Activated T-cell treated with anti-CD3 and anti-CD28 coated beads for 24 hours (primary cell): ENCODE measurements around the gene RAB44.
"Not testable (repeated sequence)": the region's sequence is repeated elsewhere in the genome, so short reads cannot be mapped to it uniquely, and the experiment has no call there.

Experiments used
- DNase-seq: peaks from one replicate; pipeline ENCODE4 v3.0.0-alpha.2; 2020; ENCODE audit warnings: low read depth

Gene RAB44

DNA sequence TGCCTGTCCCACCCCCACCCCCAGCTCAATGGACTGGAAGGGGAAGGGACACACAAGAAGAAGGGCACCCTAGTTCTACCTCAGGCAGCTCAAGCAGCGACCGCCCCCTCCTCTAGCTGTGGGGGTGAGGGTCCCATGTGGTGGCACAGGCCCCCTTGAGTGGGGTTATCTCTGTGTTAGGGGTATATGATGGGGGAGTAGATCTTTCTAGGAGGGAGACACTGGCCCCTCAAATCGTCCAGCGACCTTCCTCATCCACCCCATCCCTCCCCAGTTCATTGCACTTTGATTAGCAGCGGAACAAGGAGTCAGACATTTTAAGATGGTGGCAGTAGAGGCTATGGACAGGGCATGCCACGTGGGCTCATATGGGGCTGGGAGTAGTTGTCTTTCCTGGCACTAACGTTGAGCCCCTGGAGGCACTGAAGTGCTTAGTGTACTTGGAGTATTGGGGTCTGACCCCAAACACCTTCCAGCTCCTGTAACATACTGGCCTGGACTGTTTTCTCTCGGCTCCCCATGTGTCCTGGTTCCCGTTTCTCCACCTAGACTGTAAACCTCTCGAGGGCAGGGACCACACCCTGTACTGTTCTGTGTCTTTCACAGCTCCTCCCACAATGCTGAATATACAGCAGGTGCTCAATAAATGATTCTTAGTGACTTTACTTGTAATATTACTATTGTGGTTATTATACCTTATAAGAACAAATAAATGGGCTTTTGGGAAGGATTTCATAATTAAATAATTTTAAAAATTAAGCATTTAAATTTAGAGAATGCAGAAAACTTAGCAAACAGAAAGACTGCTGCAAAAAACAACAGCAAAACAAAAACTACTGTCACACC is 10.7 kb upstream of the RAB44 start:
- no peak for DNase-seq

DNA sequence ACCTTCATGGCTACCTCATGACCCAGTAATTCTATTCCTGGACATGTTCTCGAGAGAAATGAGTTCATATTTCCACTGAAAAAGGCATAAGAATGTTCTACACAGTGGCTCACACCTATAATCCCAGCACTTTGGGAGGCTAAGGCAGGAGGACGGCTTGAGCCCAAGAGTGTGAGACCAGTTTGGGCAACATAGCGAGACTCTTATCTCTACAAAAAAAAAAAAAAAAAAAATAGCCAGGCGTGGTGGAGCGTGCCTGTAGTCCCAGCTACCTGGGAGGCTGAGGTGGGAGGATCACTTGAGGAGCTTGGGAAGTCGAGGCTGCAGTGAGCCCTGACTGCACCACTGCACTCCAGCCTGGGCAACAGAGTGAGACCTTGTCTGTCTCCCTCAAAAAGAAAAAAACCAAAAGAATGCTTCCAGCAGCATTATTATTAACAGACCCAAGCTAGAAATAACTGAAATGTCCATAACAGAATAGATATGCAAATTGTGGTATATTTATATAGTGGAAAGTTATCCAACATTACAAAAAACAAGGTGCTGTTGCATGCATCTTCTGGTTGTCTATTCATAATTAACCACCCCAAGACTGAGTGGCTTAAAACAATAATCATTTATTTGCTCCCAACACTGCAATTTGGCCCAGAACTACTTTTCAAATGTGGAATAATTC is 9.4 kb upstream of the RAB44 start:
- no peak for DNase-seq

DNA sequence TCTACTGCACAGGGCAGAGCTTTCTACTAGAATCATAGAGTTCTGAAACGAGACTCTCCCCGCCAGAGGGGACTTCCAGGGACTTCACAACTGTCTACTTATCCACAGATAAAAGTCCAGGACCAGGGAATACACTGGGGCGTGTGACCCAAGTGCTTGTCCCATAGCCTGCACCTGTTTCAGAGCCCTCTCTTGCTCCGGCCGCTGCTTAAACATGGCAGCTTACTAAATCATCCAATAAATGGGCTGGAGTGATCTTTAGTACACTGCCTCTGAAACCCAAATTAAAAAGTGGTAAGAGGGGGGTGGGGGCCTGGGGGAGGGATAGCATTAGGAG is 8.9 kb upstream of the RAB44 start:
- DNase-seq: no peak

DNA sequence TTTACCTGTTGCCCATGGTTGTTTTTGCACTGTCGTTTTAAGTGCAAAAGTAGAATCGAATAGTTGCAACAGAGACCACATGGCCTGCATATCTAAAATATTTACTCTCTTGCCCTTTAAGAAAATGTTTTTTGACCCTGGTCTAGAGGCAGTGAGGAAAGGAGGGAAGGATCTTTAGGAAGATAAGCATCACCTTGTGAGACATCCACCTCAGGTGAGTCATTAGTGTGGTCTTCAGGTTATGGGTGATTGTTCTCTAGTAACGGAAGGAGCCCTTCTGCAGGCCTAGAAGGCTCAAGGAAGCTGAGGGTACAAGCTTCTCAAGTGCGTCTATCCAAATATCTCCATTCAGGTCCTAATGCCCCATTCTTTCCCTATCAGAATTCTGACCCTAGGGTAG is 6.6 kb upstream of the RAB44 start:
- no peak for DNase-seq

DNA sequence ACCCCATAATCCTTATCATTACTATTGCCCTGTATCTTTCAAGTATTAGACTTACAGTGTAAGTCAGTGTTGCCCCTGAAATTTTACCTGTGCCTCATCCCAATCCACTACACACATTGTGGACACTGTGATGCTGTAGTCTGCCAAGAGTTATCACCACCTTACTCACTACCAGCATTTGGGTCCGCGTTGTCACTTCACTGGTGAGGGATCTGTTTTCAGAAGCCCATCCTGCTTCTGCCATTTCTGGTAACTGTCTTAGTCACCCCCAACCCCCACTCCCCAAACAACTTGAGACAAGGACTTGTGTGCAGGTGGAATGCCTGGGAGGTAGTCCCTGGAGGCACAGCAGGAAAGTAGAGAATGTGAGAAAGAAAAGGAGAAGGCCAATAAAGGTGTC is 6.0 kb upstream of the RAB44 start:
- no peak for DNase-seq

DNA sequence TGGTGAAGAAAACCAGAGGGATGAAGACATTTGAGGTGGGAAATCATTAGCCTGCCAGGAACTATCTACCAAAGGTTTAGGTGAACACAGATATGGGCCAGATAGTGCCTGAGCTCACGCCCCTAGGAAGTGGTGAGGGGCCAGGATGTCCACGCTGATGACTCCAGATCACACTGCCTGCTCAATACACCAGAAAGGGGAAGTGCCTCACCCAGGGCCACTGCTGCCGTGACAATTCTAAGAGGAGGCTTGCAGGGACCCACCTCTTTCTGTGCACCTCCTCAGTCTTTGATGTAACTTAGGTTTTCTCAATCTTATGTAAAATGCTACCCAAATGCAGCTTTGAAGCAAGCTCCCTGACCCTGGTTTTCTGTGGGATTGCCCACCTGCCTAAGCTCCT is 5.4 kb upstream of the RAB44 start:
- no peak for DNase-seq

DNA sequence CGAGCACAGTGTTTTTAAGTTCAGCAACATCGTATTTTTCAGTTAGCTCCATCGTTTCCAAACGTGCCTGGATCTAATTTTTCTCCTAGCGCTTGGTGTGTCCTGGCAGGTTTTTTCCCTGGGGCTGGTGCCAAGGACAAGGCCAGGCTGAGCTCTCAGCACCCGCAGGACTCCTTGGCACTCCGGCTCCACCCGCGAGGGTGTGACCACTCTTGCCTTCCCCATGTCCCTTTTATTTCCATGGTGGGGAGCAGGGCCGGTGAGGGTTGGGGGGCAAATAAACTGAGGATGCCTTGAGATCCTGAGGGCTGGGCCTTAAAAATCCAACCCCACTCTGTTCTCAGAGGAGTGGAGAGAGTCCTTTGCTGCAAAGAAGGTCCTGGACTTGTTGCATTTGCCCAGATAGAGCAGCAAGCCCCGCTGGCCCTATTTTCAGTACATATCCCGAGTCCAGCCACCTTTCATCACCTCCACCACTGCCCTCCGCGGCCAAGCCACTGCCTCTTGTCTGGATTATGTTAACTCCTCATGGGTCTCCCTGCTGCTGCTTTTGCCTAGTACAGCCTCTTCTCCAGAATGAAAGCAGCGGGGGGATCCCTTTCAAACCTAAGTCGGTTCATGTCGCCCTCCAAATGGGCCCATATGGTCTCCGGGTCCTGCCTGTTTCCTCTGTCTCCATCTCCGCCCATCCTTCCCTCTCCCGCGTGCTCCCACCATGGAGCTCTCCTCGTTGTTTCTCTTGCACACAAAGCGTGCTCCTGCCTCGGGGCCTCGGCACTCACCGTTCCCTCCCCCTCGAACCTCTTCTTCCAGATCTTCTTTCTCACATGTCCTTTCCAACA is 4.5 kb upstream of the RAB44 start:
- no peak for DNase-seq

DNA sequence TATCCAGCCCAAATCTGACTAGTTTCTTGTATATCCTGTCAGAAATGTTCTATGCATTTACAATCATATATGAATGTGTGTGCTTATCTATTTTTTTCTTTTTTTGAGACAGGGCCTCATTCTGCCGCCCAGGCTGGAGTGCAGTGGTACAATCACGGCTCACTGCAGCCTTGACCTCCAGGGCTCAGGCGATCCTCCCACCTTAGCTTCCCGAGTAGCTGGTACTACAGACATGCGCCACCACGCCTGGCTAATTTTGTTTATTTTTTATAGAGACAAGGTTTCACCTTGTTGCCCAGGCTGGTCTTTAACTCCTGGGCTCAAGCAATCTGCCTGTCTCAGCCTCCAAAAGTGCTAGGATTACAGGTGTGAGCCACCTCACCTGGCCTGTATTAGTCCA is 3.0 kb upstream of the RAB44 start:
- DNase-seq: no peak

DNA sequence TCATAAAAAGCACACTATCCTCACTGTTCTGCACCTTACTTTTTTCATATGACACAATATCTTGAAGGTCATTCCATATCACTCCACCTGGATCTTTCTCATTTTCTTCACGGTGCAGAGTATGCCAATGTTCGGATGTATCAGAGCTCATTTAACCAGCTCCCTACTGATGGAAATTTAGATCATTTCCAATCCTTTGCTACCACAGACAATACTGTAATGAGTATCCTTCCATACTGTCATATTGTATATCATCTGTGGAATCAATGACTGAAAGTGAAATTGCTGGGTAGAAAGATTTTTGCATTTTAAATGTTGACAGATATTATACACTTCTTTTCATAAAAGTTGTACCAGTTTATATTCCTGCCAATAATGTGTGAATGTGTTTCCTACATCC is 2.2 kb upstream of the RAB44 start:
- no peak for DNase-seq

DNA sequence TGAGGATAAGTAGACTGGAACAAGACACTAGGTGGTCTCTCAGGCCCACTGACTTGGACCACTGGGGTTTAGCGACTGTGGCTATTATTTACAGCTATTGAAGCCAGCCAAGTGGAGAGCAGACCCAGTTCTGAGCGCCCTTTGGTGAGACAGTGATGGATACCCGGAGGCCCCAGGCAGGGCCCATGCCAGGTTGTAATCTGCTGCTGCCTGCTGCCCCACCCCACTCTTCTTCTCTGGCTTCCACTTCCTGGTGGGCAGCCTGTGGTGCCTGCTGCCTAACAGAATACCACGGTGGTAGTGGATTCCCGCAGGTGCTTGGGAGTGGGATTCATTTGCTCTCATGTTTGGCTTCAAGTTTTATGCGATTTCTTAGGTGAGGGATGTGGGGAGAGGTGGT is 570 bp downstream of the RAB44 start:
- no peak for DNase-seq

DNA sequence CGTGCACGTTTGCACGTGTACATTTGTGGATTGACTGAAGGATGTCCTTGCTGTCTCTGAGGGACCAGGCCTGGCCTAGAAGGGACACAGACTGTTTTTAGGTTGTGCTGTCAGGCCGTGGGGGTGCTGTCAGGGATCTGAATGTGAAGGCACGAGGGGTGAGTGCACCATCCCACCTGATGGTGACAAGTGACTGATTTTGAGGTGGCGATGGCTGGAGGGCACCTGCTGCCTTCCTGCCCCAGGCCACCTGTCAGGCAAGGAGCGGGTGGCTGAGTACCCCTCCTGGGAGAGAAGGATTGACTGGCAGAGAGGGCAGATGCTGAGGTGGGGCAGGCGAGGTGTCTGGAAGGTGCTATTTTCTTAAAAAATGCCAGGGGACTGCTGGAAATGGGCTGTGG is 1.2 kb downstream of the RAB44 start:
- no peak for DNase-seq

DNA sequence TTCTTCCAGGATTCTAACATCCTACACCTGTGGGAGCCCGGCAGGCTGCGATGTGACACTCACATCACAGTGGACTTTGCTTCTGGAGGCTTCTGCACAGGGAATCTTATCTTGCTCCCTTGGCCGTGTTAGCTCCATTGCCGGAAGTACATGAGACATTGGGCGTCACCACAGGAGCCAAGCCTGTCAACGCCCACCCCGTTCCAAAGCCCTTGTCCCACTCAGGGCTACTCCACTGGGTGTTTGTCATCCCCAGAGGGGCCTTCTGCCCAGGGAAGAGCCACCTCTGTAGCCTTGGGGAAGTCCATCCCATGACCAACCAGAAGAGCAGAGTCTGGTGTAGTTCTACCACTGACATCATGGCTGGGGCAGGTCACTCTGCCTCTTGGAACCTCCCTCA is 1.7 kb downstream of the RAB44 start:
- DNase-seq: no peak

DNA sequence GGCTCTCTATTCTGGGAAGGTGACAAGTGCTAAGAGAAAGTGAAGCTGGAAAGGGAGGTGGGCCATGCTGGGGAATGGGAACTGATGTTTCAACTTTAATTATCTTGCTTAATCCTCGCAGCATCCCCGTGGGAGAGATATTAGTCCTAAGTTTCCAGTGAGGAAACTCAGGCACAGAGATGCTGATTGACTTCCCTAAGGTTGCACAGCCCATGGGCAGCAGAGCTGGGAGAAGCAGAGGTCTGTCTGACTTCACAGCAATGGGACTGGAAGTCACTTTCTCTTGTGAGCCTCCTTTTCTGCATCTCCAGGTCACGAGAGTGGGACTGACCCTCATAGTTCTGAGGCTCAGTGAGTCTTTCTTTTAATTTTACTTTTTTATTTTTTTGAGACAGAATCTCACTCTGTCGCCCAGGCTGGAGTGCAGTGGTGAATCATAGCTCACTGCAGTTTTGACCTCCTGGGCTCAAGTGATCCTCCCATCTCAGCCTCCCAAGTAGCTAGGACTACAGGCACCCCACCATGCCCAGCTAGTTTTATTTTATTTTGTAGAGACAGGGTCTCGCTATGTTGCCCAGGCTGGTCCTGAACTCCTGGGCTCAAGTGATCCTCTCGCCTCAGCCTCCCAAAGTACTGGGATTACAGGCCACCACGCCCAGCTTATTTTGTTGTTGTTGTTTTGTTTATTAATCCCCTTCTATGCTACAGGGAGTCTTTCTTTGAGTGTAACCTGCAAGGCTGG is 2.6 kb downstream of the RAB44 start:
- no peak for DNase-seq

DNA sequence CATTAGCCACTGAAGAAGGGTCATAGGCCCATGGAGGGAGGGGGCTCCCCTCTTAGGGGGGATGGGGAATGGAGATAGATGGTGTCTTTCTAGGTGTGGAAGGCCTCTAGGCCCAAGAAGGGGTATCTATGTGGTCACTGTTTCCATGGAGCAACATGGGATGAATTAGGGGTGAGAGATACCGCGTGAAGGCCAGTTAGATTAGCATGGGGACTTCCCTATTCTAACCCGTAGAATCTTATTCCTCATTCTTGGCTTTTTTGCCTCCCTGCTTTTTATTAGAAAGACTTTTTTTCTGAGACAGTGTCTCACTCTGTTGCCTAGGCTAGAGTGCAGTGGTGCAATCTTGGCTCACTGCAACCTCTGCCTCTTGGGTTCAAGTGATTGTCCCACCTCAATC is 3.2 kb downstream of the RAB44 start:
- no peak for DNase-seq

DNA sequence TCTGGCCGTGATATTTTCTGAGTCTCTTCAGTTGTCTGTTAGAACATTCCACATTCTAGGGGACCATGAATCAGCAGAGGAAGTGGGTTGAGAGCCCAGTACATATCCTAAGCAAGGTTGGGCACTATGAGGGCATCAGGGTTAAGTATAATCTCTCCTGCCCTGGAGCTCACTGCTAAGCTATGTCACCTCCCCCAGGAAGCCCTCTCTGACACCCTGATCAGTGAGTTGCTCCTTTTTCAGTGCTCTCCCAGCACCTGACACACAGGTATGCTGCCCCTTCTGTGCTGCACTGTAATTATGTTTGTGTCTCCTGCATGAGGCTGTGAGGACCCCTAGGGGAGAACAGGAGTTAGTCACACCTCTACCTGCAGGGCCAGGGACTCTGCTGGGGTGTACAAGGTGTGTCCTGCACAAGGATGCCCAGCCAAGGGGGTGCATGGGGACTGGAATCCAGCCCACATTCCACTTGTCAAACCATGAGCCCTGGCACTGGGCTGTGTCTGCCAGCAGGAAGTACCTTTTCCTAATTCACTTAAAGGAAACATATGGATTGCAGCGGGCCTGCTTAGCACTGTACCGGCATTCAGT is 3.9 kb downstream of the RAB44 start:
- DNase-seq: no peak

DNA sequence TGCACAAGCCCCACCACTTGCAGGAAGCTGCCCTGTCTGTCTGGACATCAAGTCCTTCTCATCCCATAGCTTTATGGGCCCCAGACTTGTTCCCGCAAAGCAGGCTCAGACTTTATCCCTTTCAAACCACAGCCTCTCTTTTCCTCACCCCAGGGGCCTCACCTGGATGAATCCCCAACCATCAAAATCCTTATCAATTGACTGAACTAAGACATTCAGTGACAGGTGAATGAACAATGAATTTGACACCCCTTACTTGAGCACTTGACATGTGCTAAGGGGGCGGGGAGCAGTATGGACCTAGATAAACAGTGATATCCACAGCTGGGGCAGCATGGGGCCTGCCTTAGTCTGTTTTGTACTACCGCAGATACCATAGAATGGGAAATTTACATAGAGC is 5.0 kb downstream of the RAB44 start:
- DNase-seq: no peak

DNA sequence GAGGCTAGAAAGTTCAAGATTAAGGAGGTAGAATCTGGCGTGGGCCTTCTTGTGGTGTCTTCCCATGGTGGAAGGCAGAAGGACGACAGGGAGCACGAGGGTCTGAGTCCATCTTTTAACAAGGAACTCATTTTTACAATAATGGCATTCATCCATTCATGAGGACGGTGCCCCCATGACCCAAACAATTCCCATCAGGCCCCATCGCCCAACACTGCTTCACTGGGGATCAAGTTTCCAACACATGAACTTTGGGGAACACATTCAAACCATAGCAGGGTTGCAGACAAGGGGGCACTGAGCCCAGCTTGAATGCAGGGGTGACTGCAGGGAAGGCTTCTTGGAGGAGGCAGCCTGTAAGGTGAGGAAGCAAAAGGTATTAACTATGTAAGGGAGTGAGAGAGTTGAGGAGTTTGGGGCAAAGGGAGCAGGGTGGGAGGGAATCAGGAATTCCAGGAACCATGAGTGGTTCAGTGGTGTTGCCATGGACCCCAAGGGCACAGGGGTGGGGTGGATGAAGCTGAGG is 5.5 kb downstream of the RAB44 start:
- DNase-seq: no peak

DNA sequence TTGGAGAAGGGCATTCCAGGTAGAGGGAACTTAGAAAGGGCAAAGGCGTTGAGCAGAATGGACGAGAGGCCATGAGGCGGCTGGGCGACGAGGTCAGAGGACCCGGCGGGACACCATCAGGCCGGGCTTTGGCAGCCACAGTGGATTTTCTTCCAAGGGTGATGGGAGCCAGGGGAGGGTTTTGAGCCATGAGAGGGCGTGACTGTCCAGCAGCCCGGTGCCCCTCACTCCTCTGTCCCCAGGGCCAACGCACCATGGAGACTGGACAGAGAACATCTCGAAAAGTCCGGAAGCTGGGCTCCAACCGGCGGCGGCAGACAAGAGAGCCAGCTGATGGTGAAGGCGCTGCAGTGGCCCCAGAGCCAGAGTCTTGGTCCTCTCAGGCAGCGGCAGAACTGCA is 6.4 kb downstream of the RAB44 start:
- no peak for DNase-seq

DNA sequence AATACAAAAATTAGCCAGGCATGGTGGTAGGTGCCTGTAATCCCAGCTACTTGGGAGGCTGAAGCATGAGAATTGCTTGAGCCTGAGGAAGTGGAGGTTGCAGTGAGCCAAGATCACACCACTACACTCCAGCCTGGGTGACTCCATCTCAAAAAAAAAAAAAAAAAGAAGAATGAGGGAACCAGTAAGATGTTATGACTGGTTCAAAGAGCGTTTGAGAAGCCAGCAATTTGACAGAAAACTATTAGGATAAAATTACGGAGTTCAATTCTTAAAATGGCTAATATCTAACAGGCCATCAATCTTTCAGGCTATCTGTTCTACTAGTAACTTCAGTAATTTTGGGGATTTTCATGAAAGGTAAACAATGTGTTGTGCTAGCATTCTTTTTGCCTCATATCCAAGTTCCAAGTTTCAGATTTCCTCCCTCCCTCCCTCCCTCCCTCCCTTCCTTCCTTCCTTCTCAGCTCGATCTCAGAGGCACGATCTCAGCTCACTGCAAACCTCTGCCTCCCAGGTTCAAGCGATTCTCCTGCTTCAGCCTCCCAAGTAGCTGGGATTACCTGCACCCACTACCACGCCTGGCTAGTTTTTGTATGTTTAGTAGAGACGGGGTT is 7.4 kb downstream of the RAB44 start:
- DNase-seq: not testable (repeated sequence)

DNA sequence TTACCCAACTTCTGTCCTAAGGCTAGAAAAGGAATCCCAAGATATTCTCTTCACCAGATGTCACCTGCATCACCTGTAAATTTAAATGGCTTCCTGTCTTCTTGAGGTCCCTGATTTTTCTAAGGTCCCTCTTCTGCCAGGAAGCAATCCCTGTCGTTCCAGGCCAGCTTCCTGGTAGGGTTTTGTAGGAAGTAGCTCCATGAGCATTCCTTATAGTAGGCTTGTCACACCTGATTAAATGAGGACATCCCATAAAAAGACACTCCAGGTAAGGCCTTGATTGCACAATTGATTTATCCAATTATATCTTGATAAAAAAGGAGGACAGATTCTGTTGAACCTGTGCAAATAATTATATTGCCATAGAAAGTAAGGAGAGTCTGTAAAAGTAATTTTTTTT is 8.7 kb downstream of the RAB44 start:
- no peak for DNase-seq

DNA sequence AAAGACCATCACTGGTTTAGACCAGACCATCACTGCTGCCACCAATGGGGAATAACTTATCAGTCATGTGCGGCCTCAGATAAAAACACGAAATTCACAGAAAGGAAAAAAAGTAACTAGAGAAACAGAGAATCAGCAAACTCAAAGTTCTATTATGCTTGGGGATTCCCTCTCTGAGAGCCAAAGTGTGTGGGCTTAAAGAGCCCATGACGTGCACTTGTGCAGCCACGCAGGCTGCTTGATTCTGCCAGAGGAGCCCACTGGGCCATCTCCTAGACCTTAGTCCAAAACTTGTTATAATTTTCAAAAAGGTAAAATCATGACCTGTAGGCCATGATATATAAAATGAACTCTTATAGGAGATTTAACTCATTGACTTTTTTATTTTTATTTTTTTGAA is 15.2 kb downstream of the RAB44 start:
- DNase-seq: no peak
